ENCODE measurements around the gene TRABD2B.

The TRABD2B gene

GRCh38 chr1:47722909-47723580 is 274.1 kb downstream of the TRABD2B start:
- no peak for DNase-seq (ENCODE audit: low read depth)

GRCh38 chr1:47722101-47722500 is 275.1 kb downstream of the TRABD2B start:
- no peak for DNase-seq (ENCODE audit: low read depth)

GRCh38 chr1:47720111-47720510 is 277.1 kb downstream of the TRABD2B start:
- no peak for DNase-seq (ENCODE audit: low read depth)

- no peak for DNase-seq (ENCODE audit: low read depth)
Measured at GRCh38 chr1:47717341-47717740, 279.8 kb downstream of the TRABD2B start.

- DNase-seq (ENCODE audit: low read depth) = no peak
Measured at GRCh38 chr1:47713975-47714767, 283.0 kb downstream of the TRABD2B start.

- no peak for DNase-seq (ENCODE audit: low read depth)
Measured at GRCh38 chr1:47713333-47713953, 283.7 kb downstream of the TRABD2B start.

- DNase-seq (ENCODE audit: low read depth) = no peak
Measured at GRCh38 chr1:47712596-47713299, 284.4 kb downstream of the TRABD2B start.

GRCh38 chr1:47711848-47712492 is 285.2 kb downstream of the TRABD2B start:
- no peak for DNase-seq (ENCODE audit: low read depth)

GRCh38 chr1:47711184-47711847 is 285.9 kb downstream of the TRABD2B start:
- no peak for DNase-seq (ENCODE audit: low read depth)
